ENCODE data around the gene CTNND2.
"Not testable (repeated sequence)": the region's sequence is repeated elsewhere in the genome, so short reads cannot be mapped to it uniquely, and the experiment has no call there.

CTNND2 gene

DNA sequence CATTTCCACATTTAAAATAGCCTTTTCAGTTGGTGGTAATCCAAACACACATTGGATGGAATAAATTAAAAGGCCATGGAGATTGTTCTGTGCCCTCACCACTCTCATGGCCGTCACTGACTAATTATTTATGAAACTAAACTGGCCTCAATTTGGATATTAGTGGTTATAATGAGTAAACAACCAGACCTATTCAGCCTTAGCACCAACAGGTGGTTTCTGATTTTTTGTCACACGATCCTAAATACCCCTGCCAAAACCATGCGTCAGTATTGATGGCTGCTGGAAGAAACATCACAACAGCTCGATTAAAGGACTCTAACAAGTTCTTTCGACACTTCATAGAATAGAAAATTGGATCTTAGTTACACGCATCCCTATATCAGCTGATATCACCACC is 867.2 kb downstream of the CTNND2 start:
- no peak for DNase-seq (ENCODE audit: low read depth)

GRCh38 chr5:11030671-11031070 is 873.6 kb downstream of the CTNND2 start:
- no peak for DNase-seq (ENCODE audit: low read depth)

GRCh38 chr5:11027660-11028059 is 876.6 kb downstream of the CTNND2 start:
- no peak for DNase-seq (ENCODE audit: low read depth)

DNA sequence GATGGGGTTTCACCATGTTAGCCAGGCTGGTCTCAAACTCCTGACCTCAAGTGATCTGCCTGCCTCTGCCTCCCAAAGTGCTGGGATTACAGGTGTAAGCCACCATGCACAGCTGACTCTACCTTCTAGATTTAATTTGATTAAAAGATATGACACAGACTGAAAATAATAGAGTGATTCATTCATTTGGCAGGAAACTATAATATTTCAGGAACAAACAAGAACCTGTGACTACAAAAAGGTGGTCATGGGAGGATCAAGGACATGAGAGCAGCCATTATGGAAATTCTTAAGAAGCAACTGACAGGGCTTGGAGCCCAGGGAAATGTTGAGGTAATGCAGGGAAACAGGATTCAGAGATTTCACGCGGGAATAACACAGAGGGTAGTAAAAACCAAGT is 877.7 kb downstream of the CTNND2 start:
- no peak for DNase-seq (ENCODE audit: low read depth)

GRCh38 chr5:11023945-11024344 is 880.3 kb downstream of the CTNND2 start:
- DNase-seq (ENCODE audit: low read depth): no peak

DNA sequence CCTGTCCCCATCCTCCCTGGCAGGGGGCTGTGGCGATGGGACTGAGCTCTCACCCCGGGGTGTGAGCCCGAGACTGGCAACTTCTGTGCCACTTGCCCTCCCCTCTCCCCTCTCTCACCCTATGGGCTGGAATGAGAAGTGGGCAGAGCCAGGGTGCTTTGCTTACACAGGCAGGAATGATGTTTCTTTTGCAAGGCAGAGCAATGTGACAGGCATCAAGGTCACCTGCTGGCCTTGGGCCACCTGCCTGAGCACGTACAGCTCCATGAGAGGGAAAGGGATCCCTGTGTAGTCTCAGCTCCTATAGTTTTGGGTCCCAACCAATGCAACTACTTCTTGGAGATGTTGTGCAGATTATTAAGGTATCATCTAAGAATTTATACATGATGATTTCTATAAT is 890.5 kb downstream of the CTNND2 start:
- DNase-seq (ENCODE audit: low read depth): no peak

DNA sequence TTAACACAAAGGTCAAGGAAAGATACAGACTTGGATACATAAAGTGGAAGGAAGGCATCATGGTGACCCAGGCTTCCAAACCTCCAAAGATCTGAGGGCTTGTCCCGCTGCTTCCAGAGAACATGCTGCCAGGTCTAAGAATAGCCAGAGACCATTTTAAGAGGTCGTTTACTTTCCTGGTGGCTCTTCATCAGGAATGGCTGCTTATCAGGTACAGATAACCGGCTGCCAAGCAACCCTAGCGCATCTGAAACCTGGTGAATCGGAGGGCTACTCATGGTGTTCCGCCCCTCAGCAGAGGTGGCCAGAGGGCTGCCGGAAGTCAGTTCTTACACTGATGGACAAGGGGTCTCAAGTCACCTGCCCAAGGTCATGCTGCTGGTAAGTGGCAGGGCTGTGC is 892.0 kb downstream of the CTNND2 start:
- DNase-seq (ENCODE audit: low read depth): no peak

GRCh38 chr5:11010429-11011210 is 893.6 kb downstream of the CTNND2 start:
- no peak for DNase-seq (ENCODE audit: low read depth)

- DNase-seq (ENCODE audit: low read depth): no peak
Measured at GRCh38 chr5:11009576-11009975, 894.7 kb downstream of the CTNND2 start.

- no peak for DNase-seq (ENCODE audit: low read depth)
Measured at GRCh38 chr5:11007269-11007870, 896.9 kb downstream of the CTNND2 start.

DNA sequence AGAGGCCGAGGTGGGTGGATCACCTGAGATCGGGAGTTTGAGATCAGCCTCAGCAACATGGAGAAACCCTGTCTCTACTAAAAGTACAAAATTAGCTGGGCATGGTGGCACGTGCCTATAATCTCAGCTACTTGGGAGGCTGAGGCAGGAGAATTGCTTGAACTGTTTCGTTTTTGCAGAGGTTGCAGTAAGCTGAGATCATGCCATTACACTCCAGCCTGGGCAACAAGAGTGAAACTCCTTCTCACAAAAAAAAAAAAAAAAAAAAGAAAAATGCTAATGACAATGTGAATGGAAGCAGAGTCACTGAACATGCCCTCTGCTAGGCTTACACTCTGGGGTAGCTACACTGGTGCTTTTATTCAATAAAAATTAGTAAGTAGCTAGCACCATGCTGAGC is 899.7 kb downstream of the CTNND2 start:
- not testable (repeated sequence) for DNase-seq (ENCODE audit: low read depth)

GRCh38 chr5:11000515-11001353 is 903.5 kb downstream of the CTNND2 start:
- DNase-seq (ENCODE audit: low read depth): no peak

DNA sequence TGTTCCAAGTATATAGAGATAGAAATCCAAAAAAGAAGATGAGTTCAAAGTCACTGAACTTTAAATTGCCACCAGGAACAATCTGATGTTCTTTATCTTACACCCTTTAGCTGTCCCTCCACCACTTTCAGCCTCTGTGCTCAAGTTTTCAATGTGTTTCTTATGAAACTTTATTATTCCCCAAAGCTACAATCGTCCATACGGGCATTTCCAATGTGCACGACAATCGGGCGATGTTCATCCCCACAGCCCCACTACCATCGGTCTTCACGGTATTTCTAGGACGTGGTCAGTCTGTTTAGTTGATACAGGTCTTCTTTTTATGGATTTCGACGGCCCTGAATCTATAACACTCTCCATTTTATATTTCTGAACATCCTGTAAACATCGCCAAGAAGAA is 904.5 kb downstream of the CTNND2 start:
- no peak for DNase-seq (ENCODE audit: low read depth)

DNA sequence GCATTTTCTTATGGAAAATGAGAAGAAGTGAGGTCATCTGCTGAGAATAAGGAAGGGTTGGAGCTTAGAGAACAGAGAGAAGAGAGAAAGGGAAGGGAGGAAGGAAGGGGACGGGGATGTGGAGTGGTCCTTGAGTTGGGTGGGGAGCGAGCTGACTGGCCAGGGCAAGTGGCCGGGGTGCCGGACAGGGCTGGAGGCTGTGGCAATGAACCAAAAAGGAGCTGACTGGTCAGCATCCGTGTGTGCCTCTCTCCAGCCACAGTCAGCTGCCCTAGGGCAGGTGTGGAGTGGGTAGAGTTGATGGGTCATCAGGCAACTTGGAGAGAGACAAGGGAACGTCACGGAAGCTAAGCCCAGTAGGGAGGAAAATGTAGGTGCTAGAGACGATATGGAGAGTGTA is 908.4 kb downstream of the CTNND2 start:
- no peak for DNase-seq (ENCODE audit: low read depth)

GRCh38 chr5:10994091-10994986 is 909.9 kb downstream of the CTNND2 start:
- DNase-seq (ENCODE audit: low read depth): no peak

- no peak for DNase-seq (ENCODE audit: low read depth)
Measured at GRCh38 chr5:10990634-10991033, 913.6 kb downstream of the CTNND2 start.

DNA sequence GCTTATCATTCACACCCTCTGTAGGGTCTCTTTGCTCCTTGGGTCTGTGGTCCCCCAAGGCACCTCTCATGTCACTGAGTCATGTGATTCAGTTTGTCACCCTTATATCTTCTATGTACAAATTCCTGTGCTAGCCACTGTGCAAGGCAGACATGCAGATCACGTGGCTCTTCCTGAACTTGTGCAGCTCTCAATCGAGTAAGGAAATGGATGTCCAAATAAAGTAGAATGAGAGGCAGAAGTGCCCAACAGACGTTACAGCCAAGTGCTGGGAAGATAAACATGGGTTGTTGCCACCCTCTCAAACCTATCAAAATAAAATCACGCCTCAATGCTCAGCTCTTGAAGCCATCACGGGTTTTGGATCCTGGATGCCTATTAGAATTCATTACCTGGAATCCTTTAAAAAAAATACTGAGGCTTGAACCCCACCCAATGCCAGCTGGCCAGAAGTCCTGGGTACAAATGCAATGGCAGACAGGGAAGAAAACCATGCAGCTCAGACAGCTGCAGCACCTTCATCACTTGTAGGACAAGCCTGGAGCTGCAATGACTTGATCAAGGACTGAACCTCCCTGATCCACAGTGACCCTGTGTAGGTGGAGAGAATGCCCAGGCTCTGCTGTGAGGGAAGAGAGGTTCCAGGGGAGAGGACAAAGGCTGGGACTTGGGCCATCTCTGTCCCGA is 914.5 kb downstream of the CTNND2 start:
- DNase-seq (ENCODE audit: low read depth): no peak

- DNase-seq (ENCODE audit: low read depth): no peak
Measured at GRCh38 chr5:10988622-10989021, 915.6 kb downstream of the CTNND2 start.

DNA sequence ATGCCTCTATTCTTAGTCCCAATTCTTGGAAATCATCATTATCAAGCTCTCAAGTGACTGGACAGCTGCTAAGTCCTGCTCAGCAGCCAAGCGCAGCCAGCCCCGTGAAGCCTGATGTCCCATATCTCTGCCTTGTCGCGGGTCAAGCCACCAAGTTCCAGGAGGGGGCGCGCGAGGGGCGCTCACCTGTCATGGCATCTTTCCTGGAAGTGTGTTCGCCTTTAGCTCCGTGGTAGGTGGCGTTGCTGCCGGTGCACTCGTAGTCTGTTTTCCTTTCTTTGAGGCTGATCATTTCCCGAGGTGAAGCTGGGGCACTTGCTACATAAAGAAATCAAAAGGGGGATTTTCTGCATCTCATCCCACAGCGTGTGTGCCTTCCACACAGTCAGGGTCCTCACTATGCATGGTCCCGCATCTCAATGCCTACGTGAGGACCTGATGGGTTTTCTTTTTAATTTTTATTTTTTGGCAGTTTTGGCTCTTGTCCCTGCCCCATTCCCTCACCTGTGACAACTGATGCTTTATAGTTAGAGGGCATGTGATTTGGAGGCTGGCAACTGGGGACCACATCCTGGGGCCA is 916.2 kb downstream of the CTNND2 start:
- DNase-seq (ENCODE audit: low read depth): no peak

DNA sequence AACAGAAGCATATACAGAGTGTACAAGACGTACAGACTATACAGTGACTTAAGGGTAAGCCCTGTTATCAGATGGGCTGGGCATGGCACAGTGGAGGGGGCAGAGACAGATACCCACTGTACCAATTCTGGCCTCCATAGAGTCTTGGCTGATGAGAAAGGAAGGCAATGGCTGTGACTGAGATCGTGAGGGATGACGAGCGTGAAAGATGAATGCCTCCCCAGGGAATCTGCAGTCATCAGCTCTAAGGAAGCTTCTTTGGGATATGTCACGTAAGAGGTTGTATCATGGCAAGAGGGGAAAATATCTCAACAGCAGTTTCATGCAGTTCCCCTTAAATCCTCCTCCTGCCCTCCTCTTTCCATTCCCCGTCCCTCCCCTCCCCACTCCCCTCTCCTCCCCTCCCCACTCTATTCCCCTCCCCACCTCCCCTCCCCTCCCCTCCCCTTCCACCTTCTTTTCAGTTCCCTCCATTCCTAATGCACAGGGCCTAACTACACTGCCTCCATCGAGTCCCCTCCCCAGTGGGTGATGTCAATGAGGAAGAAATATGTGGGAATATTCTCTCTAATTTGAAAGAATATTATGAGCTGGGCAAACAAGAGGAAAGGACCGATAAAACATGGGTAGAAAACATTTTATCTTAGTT is 916.8 kb downstream of the CTNND2 start:
- DNase-seq (ENCODE audit: low read depth): no peak

Measured in HS-27A (cell line).